Endometrial microvascular endothelial cells (primary cell): Measurements from ENCODE around the gene EPC2. TPM values are rescaled to one million over a fixed set of nuclear protein-coding genes. Genes with fewer than 3 reads are reported as not detected.
"Not testable (repeated sequence)": the region's sequence is repeated elsewhere in the genome, so short reads cannot be mapped to it uniquely, and the experiment has no call there.

Experiments used
- in situ Hi-C: cut with HindIII; loops from 2 replicates; pipeline ENCODE4 v1.10.0; 2017; ENCODE audit warnings: low sequenced_read_pairs, low pct_unique_long_range_greater_than_20kb; ENCODE audit errors: inconsistent ontology term
- total RNA-seq: library from RNA; depleted of rRNA; stranded (reverse); fragments of >200 nt; gene quantifications from one replicate; pipeline ENCODE4 v1.2.3, GENCODE V29; 2015; ENCODE audit errors: inconsistent ontology term

Gene EPC2
- total RNA-seq, 1 donor from 2014 or later: 10.1 TPM

DNA sequence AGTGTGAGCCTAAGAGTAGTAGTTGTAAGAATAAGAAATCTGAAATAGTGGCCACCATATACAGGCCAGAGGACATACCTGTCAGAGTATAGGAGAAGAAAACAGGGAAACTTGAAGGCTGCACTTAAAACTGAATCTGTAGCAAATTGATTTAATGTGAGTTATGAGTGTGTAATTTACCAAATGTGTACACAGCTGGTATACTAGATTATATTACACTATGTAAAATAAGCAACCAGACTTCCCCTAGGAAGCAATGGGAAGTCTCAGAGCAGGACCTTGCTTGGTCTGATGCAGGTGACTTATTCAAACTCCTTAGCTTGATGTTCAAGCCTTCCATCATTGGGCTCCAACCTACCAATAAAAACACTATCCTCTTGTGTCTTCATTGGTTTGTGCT is 17.3 kb upstream of the EPC2 start:
- in situ Hi-C loops: no loop called here

DNA sequence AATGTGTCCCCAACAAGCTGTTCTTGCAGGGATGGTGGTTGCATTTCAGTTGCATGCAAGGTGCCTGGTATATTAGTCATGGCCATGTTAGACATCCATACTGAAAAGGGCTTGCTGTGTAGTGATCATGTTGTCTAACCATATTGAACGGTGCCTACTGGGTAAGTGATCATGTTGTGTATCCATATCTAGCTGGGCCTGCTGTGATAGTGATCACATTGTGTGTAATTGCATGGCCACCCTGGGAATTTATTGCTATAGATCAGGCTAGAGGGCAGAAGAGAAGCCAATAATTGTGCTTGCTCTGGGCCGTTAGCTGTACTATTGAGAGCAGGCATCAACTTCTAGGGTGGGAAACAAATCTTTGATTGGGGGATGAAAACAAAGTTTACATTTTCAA is 9.8 kb upstream of the EPC2 start:
- in situ Hi-C loops: no loop called here

GRCh38 chr2:148638543-148638942 is 6.0 kb upstream of the EPC2 start:
- in situ Hi-C loops: no loop called here

DNA sequence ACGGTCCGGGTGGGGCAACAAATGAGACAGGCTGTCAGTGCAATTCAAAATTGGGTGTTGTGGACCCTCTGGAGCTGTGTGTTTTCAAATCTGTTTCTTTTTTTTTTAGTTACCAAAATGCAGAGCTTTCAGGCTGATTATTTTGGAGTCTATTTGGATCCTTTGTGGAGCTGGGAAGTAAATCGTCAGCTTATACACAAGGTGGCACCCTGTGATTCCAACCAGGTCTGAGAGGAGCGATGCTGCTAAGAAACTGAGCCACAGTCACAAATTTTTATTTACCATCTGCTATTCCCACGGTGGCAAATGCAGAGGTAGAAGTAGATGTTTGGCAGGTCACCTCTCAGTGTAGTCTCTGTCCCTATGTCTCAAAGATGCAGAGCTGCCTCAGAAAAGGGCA is 3.8 kb upstream of the EPC2 start:
- in situ Hi-C loops: no loop called here

DNA sequence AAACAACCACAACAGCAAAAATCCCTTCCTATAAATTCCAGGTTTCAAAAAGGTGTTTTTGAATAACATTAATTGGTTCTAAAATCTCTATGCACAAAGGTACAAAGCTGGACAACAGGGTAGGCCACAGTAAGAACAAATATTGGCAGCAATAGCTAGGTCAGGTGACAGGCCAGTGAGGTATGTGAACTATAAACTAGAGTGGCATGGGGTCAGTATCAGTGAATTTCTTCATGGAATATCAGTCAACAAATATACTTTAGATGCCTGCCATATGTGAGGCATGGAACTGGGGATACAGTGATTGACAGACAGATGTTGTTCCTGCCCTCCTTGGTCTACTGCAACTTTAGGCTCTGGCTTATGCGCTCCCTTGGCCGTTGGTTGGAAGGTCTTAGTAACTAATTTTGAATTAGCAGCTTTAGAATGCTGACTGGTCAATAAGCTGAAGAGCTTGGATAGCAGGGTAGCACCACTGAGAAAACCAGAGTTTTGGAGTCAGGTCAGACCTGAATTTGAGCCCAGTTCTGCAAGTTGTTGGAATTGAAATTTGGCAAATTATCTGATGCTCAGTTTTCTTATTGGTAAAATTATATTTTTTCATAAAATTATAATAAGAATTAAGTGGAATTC is 2.3 kb upstream of the EPC2 start:
- in situ Hi-C loops: no loop called here

GRCh38 chr2:148642891-148643416 is 1.6 kb upstream of the EPC2 start:
- in situ Hi-C loops: no loop called here

- in situ Hi-C loops: no loop called here
Measured at GRCh38 chr2:148643421-148643820, 1.1 kb upstream of the EPC2 start.

DNA sequence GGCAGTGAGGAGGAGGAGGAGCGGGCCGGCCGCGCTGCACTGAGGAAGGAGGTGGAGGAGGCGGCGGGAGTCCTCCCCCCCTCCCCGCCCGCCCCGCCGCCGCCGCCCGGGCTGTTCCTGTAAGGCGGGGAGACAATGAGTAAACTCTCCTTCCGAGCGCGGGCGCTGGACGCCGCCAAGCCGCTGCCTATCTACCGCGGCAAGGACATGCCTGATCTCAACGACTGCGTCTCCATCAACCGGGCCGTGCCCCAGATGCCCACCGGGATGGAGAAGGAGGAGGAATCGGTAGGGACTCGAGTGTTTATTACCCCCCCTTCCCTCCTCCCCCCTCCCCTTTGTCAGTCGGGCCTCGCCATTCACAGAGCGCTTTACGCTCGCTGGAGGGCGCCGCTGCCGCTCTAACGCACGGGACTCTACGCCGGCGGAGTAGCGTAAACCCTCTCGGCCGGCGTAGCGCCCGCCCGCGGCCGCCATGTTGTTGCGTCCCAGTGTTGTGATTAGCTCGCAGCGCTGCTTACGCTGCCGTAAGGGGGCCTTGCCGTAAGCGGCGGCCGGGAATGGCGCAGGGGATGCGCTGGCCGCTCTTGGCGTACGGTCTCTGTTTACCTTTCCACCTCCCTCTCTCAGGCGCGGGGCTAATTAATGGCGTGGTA is 460 bp downstream of the EPC2 start:
- in situ Hi-C loops: no loop called here

GRCh38 chr2:148645539-148646230 is 1.1 kb downstream of the EPC2 start:
- in situ Hi-C loops: no loop called here

DNA sequence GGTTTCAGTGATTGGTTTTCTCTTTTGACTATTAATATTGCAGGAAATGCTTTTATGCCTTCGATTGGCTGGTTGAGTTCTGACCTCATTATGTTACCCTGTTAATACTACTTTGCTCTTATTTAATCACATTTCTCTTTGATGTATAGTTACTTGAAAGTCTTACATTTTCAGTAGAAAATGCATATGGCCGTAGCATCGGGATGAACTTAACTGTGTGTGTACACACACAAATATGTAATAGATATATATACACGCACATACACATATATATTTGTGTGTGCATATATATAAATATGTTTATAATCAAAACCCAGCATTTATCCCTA is 1.6 kb downstream of the EPC2 start:
- in situ Hi-C loops: no loop called here

GRCh38 chr2:148647711-148648110 is 3.2 kb downstream of the EPC2 start:
- in situ Hi-C loops: not testable (repeated sequence)

- in situ Hi-C loops: no loop called here
Measured at GRCh38 chr2:148649936-148650335, 5.4 kb downstream of the EPC2 start.

GRCh38 chr2:148650881-148651280 is 6.3 kb downstream of the EPC2 start:
- in situ Hi-C loops: no loop called here

GRCh38 chr2:148651972-148652371 is 7.4 kb downstream of the EPC2 start:
- in situ Hi-C loops: no loop called here

- in situ Hi-C loops: no loop called here
Measured at GRCh38 chr2:148653437-148653836, 8.9 kb downstream of the EPC2 start.

GRCh38 chr2:148654435-148654834 is 9.9 kb downstream of the EPC2 start:
- in situ Hi-C loops: no loop called here

GRCh38 chr2:148656516-148656915 is 12.0 kb downstream of the EPC2 start:
- in situ Hi-C loops: no loop called here

DNA sequence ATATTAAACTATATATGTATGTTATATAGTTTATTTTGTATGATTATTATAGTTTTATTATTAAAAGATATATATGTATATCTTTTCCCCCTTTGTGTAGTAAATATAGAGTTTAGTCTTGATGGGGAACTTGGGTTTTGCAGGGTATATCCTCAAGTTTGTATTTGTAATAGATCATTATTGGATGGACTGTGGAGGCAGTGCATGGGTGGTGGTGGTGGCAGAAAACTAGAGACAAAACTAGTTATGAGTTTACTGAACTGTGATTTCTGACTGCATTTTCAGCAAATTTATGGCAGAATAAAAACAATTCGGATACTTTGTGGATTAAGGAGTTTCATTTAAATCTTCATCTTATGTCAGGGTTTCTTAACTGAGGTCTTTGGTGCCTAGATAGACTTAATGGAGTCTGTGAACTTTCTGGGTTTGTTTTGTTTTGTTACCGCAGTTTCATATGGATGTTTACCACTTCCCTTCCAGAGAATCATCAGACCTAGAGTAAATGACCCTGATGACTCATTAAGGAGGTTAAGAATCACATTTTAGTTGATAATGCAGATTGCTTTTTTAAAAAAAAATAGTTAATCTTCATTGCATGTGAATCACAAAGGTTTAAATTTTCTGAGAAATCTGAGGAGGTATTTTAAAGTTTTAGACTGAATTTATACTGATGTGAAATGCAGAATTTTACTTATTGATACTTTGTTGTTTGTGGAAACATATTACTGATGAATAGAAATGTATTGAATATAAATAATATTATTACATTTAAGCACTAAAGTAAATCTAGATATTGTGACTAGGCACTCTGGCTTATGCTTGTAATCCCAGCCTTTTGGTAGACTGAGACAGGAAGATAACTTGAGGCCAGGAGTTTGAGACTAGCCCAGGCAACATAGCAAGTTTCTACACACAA is 14.5 kb downstream of the EPC2 start:
- in situ Hi-C loops: no loop called here

DNA sequence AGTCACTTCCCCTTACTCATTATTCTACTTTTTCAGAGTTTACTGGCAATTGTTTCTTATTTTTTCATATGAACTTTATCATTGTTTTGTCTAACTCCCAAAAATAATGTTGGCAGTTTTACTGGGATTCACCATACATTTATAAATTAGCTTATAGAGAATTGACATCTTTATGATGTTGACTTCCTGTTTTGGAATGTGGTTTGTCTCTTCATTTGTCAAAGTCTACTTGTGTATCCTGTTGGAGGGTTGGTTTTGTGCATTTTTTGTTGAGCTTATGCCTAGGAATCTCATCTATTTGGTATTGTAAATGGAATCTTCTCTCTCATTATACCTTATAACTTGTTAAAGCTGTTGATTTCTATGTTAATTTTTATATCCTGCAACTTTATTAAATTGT is 16.4 kb downstream of the EPC2 start:
- in situ Hi-C loops: no loop called here
